OCI-LY1 (cell line): ENCODE data around the gene APC.

Experiments used
- H2AFZ ChIP-seq: fragments of 200-600 bp; sonication (generic), shearing (Covaris generic); 2 replicates; pipeline ENCODE4 v1.6.0; 2014; ENCODE audit warnings: antibody characterized with exemption, mild to moderate bottlenecking, low read length
- H3F3A ChIP-seq: fragments of 200-600 bp; sonication (generic), shearing (Covaris generic); 2 replicates; pipeline ENCODE4 v1.6.0; 2014; ENCODE audit warnings: mild to moderate bottlenecking, antibody characterized with exemption, low read length, moderate library complexity; ENCODE audit not compliant: insufficient read depth
- H3K27ac ChIP-seq: fragments of 200-600 bp; sonication (generic); 2 replicates; pipeline ENCODE4 v1.5.1; 2014; ENCODE audit warnings: low read length, mixed run types, mild to moderate bottlenecking, low read depth; ENCODE audit not compliant: poor library complexity, severe bottlenecking
- H3K27me3 ChIP-seq: fragments of 200-600 bp; sonication (generic); 2 replicates; pipeline ENCODE4 v1.6.0; 2014; ENCODE audit warnings: antibody characterized with exemption, mild to moderate bottlenecking, low read length, moderate library complexity; ENCODE audit not compliant: insufficient read depth
- H3K36me3 ChIP-seq: fragments of 200-600 bp; sonication (generic); 2 replicates; pipeline ENCODE4 v1.6.1; 2014; ENCODE audit warnings: mild to moderate bottlenecking, antibody characterized with exemption, low read length, moderate library complexity, mixed read lengths; ENCODE audit not compliant: insufficient read depth
- H3K4me1 ChIP-seq: fragments of 200-600 bp; sonication (generic); 2 replicates; pipeline ENCODE4 v1.5.1; 2014; ENCODE audit warnings: mild to moderate bottlenecking, low read length, moderate library complexity; ENCODE audit not compliant: insufficient read depth, severe bottlenecking
- H3K4me2 ChIP-seq: fragments of 200-600 bp; sonication (generic), shearing (Covaris generic); 2 replicates; pipeline ENCODE4 v1.6.1; 2014; ENCODE audit warnings: low read length
- H3K4me3 ChIP-seq: fragments of 200-600 bp; sonication (generic); 2 replicates; pipeline ENCODE4 v1.5.1; 2014; ENCODE audit warnings: low read length, low read depth, mild to moderate bottlenecking, mixed read lengths; ENCODE audit not compliant: poor library complexity, severe bottlenecking
- H3K79me2 ChIP-seq: fragments of 200-600 bp; shearing (Covaris generic); 2 replicates; pipeline ENCODE4 v1.6.1; 2016; ENCODE audit warnings: mixed run types, low read length, mixed read lengths; ENCODE audit not compliant: insufficient read depth
- H3K9ac ChIP-seq: fragments of 200-600 bp; sonication (generic), shearing (Covaris generic); 2 replicates; pipeline ENCODE4 v1.6.1; 2014; ENCODE audit warnings: mild to moderate bottlenecking, low read length, mixed read lengths
- H3K9me2 ChIP-seq: fragments of 200-600 bp; sonication (generic), shearing (Covaris generic); 2 replicates; pipeline ENCODE4 v1.6.1; 2014; ENCODE audit warnings: low read depth, mild to moderate bottlenecking, low read length, mixed read lengths
- H3K9me3 ChIP-seq: fragments of 200-600 bp; shearing (Covaris generic); 2 replicates; pipeline ENCODE4 v1.6.1; 2014; ENCODE audit warnings: low read length, mixed read lengths
- H4K20me1 ChIP-seq: fragments of 200-600 bp; sonication (generic), shearing (Covaris generic); 2 replicates; pipeline ENCODE4 v1.6.0; 2016; ENCODE audit warnings: mild to moderate bottlenecking, low read length; ENCODE audit not compliant: insufficient read depth
- EZH2 ChIP-seq: fragments of 200-600 bp; sonication (generic), shearing (Covaris generic); IDR thresholded peaks from 2 replicates; pipeline ENCODE4 v1.8.0; 2017; ENCODE audit warnings: borderline replicate concordance, mixed run types, mild to moderate bottlenecking, antibody characterized with exemption, low read length, moderate library complexity, mixed read lengths
- TF ChIP-seq, protein P1 (sequence below): fragments of 200-600 bp; sonication (generic), shearing (Covaris generic); IDR thresholded peaks from 2 replicates; pipeline ENCODE4 v1.5.1; 2017; ENCODE audit warnings: mild to moderate bottlenecking, antibody characterized with exemption, low read length, moderate library complexity, mixed read lengths

APC gene

DNA sequence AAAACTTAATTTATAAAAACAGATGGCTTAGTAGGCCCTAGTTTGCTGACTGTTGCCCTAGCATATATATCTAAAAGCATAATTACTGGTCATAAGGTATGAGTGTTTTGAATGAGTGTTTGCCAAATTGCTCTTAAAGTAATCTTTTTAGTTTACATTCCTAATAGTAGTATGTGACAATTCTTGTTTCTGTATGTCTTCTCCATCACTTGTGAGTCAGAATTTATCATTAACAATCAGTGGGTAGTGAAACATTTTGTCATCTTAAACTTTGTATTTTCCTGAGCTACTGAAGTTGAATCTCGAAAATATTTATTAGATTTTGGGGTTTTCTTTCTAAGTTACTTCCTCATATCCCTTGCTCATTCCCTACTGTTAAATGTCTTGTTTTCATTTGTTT lies 49.6 kb downstream of the APC start:
- no peak for TF ChIP-seq EZH2
- TF ChIP-seq, protein P1, sequence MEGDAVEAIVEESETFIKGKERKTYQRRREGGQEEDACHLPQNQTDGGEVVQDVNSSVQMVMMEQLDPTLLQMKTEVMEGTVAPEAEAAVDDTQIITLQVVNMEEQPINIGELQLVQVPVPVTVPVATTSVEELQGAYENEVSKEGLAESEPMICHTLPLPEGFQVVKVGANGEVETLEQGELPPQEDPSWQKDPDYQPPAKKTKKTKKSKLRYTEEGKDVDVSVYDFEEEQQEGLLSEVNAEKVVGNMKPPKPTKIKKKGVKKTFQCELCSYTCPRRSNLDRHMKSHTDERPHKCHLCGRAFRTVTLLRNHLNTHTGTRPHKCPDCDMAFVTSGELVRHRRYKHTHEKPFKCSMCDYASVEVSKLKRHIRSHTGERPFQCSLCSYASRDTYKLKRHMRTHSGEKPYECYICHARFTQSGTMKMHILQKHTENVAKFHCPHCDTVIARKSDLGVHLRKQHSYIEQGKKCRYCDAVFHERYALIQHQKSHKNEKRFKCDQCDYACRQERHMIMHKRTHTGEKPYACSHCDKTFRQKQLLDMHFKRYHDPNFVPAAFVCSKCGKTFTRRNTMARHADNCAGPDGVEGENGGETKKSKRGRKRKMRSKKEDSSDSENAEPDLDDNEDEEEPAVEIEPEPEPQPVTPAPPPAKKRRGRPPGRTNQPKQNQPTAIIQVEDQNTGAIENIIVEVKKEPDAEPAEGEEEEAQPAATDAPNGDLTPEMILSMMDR, result no peak
- H3F3A ChIP-seq, result no peaks in the 10 kb centered on the region
- H3K4me1 ChIP-seq, result no peaks in the 10 kb centered on the region
- no peaks in the 10 kb centered on the region for H4K20me1 ChIP-seq
- no peaks in the 10 kb centered on the region for H3K27me3 ChIP-seq
- no peaks in the 10 kb centered on the region for H3K9me3 ChIP-seq
- H3K9me2 ChIP-seq, result no peaks in the 10 kb centered on the region
- H3K36me3 ChIP-seq, result peaks cover 3% of the 10 kb centered on the region; the same call in 1 of the 2 replicates
- H3K9ac ChIP-seq, result no peak overlapping the region
- no peak overlapping the region for H3K27ac ChIP-seq
- H3K79me2 ChIP-seq, result no peaks in the 10 kb centered on the region
- H3K4me3 ChIP-seq, result no peak overlapping the region
- no peak overlapping the region for H2AFZ ChIP-seq
- H3K4me2 ChIP-seq, result no peak overlapping the region

DNA sequence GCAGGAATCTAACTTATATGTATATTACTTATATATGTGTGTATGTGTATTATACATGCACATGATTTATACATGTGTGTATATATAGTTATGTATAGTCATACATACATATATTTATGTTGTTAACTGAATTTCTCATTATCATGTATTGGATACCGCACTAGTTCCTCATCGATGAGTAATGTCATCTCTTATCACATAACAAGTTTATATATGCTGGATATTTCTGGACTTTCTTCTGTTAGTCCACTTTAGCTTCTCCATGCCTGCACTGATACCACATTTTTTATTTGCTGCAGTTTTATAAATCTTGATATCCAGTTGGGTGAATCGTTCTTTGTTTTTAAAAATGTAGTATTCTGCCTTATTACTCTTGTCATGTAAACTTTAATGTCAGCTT lies 50.2 kb downstream of the APC start:
- Histone ChIP-seq H3K4me1 (no peaks in the 10 kb centered on the region), H2AFZ (no peak overlapping the region), H3K27ac (no peak overlapping the region), H3K36me3 (peaks cover 4% of the 10 kb centered on the region), H3K4me3 (no peak overlapping the region), H3K79me2 (no peaks in the 10 kb centered on the region), H3K9me2 (no peaks in the 10 kb centered on the region), H4K20me1 (no peaks in the 10 kb centered on the region), H3K27me3 (no peaks in the 10 kb centered on the region), H3K4me2 (no peak overlapping the region), H3K9ac (no peak overlapping the region), H3K9me3 (no peaks in the 10 kb centered on the region), H3F3A (no peaks in the 10 kb centered on the region)
- TF ChIP-seq, protein P1, result no peak
- no peak for TF ChIP-seq EZH2

DNA sequence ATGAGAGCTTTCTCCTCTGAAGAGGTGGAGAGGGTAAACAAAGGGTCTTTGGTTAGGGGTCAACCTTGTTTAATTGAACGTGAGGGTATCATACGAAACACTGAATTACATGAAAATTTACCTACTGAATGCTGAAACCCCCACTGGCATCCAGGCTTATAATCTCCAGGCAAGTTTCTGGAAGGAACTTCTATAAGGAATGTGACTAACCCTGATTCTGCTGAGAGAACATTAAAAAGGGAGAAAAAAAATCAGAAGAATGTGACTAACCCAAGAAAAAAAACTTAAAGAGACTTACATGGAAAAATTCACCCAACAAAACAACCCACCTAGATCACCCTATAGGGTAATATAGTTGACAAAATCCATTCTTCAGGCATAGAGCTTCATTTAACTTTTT lies 55.5 kb downstream of the APC start:
- TF ChIP-seq EZH2, result no peak
- TF ChIP-seq, protein P1, result no peak
- peaks cover 15% of the 10 kb centered on the region for H3K4me1 ChIP-seq
- H3K9ac ChIP-seq, result no peak overlapping the region
- H3K79me2 ChIP-seq, result no peaks in the 10 kb centered on the region
- H3F3A ChIP-seq, result no peaks in the 10 kb centered on the region
- H3K9me2 ChIP-seq, result no peaks in the 10 kb centered on the region
- no peak overlapping the region for H2AFZ ChIP-seq
- H3K4me3 ChIP-seq, result no peak overlapping the region
- H3K4me2 ChIP-seq, result no peak overlapping the region
- H3K36me3 ChIP-seq, result peaks cover 52% of the 10 kb centered on the region
- H3K27me3 ChIP-seq, result no peaks in the 10 kb centered on the region
- H3K27ac ChIP-seq, result no peak overlapping the region
- H4K20me1 ChIP-seq, result no peaks in the 10 kb centered on the region
- no peaks in the 10 kb centered on the region for H3K9me3 ChIP-seq
